SU-DHL-6 (cell line): ENCODE data around the gene PHLDA2.

ENCODE experiments used
- H2AFZ ChIP-seq: fragments of 200-600 bp; sonication (generic); 2 replicates; pipeline ENCODE4 v1.6.1; 2014; ENCODE audit warnings: low read depth, mild to moderate bottlenecking, moderate library complexity, mixed read lengths, antibody characterized with exemption, low read length; ENCODE audit not compliant: severe bottlenecking
- H3F3A ChIP-seq: fragments of 200-600 bp; shearing (Covaris generic); 2 replicates; pipeline ENCODE4 v1.6.0; 2016; ENCODE audit warnings: antibody characterized with exemption, mild to moderate bottlenecking; ENCODE audit not compliant: insufficient read depth
- H3K27ac ChIP-seq: fragments of 200-600 bp; sonication (generic); 2 replicates; pipeline ENCODE4 v1.5.1; 2016; ENCODE audit warnings: low read depth, mild to moderate bottlenecking, low read length, moderate library complexity, mixed read lengths
- H3K27me3 ChIP-seq: fragments of 200-600 bp; sonication (generic), shearing (Covaris generic); 2 replicates; pipeline ENCODE4 v1.6.0; 2014; ENCODE audit warnings: mild to moderate bottlenecking, low read length
- H3K36me3 ChIP-seq: fragments of 200-600 bp; sonication (generic); 2 replicates; pipeline ENCODE4 v1.6.1; 2014; ENCODE audit warnings: mild to moderate bottlenecking, low read length, mixed read lengths
- H3K4me2 ChIP-seq: fragments of 300-600, 200-600 bp; shearing (Covaris generic), sonication (generic); 2 replicates; pipeline ENCODE4 v1.6.0; 2014; ENCODE audit warnings: low read length, low read depth, mild to moderate bottlenecking; ENCODE audit not compliant: poor library complexity, severe bottlenecking
- H3K4me3 ChIP-seq: fragments of 200-600 bp; sonication (generic); 2 replicates; pipeline ENCODE4 v1.5.1; 2014; ENCODE audit warnings: antibody characterized with exemption, low read length, mild to moderate bottlenecking, mixed read lengths; ENCODE audit not compliant: insufficient read depth, poor library complexity, severe bottlenecking
- H3K79me2 ChIP-seq: fragments of 200-600 bp; sonication (generic); 2 replicates; pipeline ENCODE4 v1.6.1; 2014; ENCODE audit warnings: mild to moderate bottlenecking, low read length, moderate library complexity; ENCODE audit not compliant: insufficient read depth
- H3K9ac ChIP-seq: fragments of 200-600 bp; sonication (generic); 2 replicates; pipeline ENCODE4 v1.7.0; 2014; ENCODE audit warnings: mild to moderate bottlenecking, low read length
- H3K9me2 ChIP-seq: fragments of 200-600 bp; sonication (generic); replicated peaks from 2 replicates; pipeline ENCODE4 v1.6.1; 2014; ENCODE audit warnings: low read length; ENCODE audit not compliant: insufficient read depth
- H3K9me3 ChIP-seq: fragments of 200-600 bp; sonication (generic); 2 replicates; pipeline ENCODE4 v1.6.1; 2014; ENCODE audit warnings: low read length, mixed read lengths; ENCODE audit not compliant: insufficient read depth
- H4K20me1 ChIP-seq: fragments of 200-600 bp; sonication (generic); 2 replicates; pipeline ENCODE4 v1.6.1; 2014; ENCODE audit warnings: low read depth, mild to moderate bottlenecking, antibody characterized with exemption, low read length, moderate library complexity, mixed read lengths
- EZH2phosphoT487 ChIP-seq: fragments of 200-600 bp; sonication (generic), shearing (Covaris generic); conservative IDR thresholded peaks from 2 replicates; pipeline ENCODE4 v1.6.1; 2018; ENCODE audit warnings: mild to moderate bottlenecking, antibody characterized with exemption, low read length, moderate library complexity, mixed read lengths
- TF ChIP-seq, protein P1 (sequence below): fragments of 200-600 bp; sonication (generic); IDR thresholded peaks from one replicate; pipeline ENCODE4 v1.5.1; 2017; ENCODE audit warnings: antibody characterized with exemption, mild to moderate bottlenecking, low read length, moderate library complexity; ENCODE audit not compliant: insufficient read depth, poor library complexity, severe bottlenecking

The PHLDA2 gene

GRCh38 chr11:2947744-2948143, 18.5 kb upstream of the PHLDA2 start:
- no peaks in the 10 kb centered on the region for H3K79me2 ChIP-seq
- no peak overlapping the region for H3K9ac ChIP-seq
- no peaks in the 10 kb centered on the region for H3K27me3 ChIP-seq
- no peaks in the 10 kb centered on the region for H3K9me2 ChIP-seq
- TF ChIP-seq EZH2phosphoT487, result no peak
- TF ChIP-seq, protein P1, sequence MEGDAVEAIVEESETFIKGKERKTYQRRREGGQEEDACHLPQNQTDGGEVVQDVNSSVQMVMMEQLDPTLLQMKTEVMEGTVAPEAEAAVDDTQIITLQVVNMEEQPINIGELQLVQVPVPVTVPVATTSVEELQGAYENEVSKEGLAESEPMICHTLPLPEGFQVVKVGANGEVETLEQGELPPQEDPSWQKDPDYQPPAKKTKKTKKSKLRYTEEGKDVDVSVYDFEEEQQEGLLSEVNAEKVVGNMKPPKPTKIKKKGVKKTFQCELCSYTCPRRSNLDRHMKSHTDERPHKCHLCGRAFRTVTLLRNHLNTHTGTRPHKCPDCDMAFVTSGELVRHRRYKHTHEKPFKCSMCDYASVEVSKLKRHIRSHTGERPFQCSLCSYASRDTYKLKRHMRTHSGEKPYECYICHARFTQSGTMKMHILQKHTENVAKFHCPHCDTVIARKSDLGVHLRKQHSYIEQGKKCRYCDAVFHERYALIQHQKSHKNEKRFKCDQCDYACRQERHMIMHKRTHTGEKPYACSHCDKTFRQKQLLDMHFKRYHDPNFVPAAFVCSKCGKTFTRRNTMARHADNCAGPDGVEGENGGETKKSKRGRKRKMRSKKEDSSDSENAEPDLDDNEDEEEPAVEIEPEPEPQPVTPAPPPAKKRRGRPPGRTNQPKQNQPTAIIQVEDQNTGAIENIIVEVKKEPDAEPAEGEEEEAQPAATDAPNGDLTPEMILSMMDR, result no peak
- H3K36me3 ChIP-seq, result peaks cover 28% of the 10 kb centered on the region; the same call in 1 of the 2 replicates
- H3F3A ChIP-seq, result no peaks in the 10 kb centered on the region
- H3K9me3 ChIP-seq, result no peaks in the 10 kb centered on the region
- no peak overlapping the region for H3K4me2 ChIP-seq
- H2AFZ ChIP-seq, result no peak overlapping the region
- no peak overlapping the region for H3K27ac ChIP-seq
- no peak overlapping the region for H3K4me3 ChIP-seq
- H4K20me1 ChIP-seq, result no peaks in the 10 kb centered on the region

GRCh38 chr11:2945757-2946287, 16.6 kb upstream of the PHLDA2 start:
- H2AFZ ChIP-seq, result no peak overlapping the region
- H3K9me3 ChIP-seq, result no peaks in the 10 kb centered on the region
- TF ChIP-seq, protein P1, result no peak
- TF ChIP-seq EZH2phosphoT487, result no peak
- H3F3A ChIP-seq, result no peaks in the 10 kb centered on the region
- no peak overlapping the region for H3K4me2 ChIP-seq
- H3K4me3 ChIP-seq, result no peak overlapping the region
- H4K20me1 ChIP-seq, result no peaks in the 10 kb centered on the region
- no peak overlapping the region for H3K9ac ChIP-seq
- H3K36me3 ChIP-seq, result peaks cover 15% of the 10 kb centered on the region; the same call in 1 of the 2 replicates
- H3K9me2 ChIP-seq, result no peaks in the 10 kb centered on the region
- H3K27me3 ChIP-seq, result no peaks in the 10 kb centered on the region
- no peak overlapping the region for H3K27ac ChIP-seq
- no peaks in the 10 kb centered on the region for H3K79me2 ChIP-seq

DNA sequence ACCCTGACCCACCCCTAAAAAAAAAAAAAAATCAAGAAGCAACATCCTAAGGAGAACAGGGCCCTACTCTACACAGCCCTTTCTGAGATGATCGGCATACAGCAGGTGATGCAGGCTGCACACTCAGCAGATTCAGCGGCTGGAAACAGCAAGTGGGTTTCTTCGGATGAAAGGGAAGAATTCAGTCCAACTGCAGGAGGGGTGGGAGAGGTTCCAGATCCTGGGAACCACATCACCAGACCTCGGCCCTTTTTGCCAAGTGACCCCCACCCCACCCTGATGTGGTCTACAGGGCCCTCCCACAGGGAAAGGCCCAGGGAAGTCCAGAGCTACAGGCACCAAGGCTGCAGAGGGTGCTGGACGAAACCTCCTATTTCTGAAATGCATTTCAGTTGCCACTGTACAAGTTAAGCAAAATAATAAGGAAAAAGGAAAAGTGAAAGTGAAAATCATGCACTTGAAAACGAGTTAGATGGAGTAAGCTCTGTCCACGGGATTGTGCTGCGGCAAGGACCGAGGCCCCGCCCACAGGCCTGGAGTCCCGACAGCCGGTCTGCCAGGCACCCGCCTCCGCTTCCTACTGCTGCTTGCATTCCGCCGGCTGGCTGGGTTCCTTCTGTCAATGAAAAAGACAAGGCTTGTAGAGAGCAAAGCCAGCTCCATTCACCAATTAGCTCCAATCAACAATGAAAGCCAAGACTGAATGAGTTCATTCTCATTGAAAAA, 16.0 kb upstream of the PHLDA2 start:
- Histone ChIP-seq H4K20me1 (no peaks in the 10 kb centered on the region), H3K36me3 (peaks cover 9% of the 10 kb centered on the region; the same call in 1 of the 2 replicates), H3K4me3 (no peak overlapping the region), H3K9me2 (no peaks in the 10 kb centered on the region), H3K4me2 (no peak overlapping the region), H3K27me3 (no peaks in the 10 kb centered on the region), H3K79me2 (no peaks in the 10 kb centered on the region), H2AFZ (no peak overlapping the region), H3K27ac (no peak overlapping the region), H3K9ac (no peak overlapping the region), H3F3A (no peaks in the 10 kb centered on the region), H3K9me3 (no peaks in the 10 kb centered on the region)
- TF ChIP-seq EZH2phosphoT487, result no peak
- TF ChIP-seq, protein P1, result no peak
